ENCODE results near the gene AGFG2. TPM values are rescaled to one million over a fixed set of nuclear protein-coding genes. Genes with fewer than 3 reads are reported as not detected.

AGFG2 gene
- total RNA-seq, 1 experiment from 2014 or later = 15.3 TPM

GRCh38 chr7:100613412-100614175, 74.6 kb downstream of the AGFG2 start:
- intact Hi-C loops (cut with micrococcal nuclease; ENCODE audit: unreplicated experiment) = no loop called here
- no peak for TF ChIP-seq CTCF (conservative IDR thresholded peaks at IDR 0.05; ENCODE audit: low read depth, low read length)
- no peak overlapping the region for H3K27ac ChIP-seq (ENCODE audit: low read depth, low read length, poor library complexity, severe bottlenecking)
- no peaks in the 10 kb centered on the region for H3K36me3 ChIP-seq (ENCODE audit: insufficient read depth, low read length, poor library complexity, severe bottlenecking)
- no peaks in the 10 kb centered on the region for H3K9me3 ChIP-seq (ENCODE audit: low read depth, low read length, poor library complexity, severe bottlenecking)
- H3K27me3 ChIP-seq (replicated peaks; ENCODE audit: insufficient read depth, low read depth, low read length, poor library complexity) = no peaks in the 10 kb centered on the region
- ChIA-PET CTCF (interaction anchor here (0.7 kb wide), 1 partner anchor 34 kb away, joined by 4 read pairs; no protein-coding TSS in a partner anchor), POLR2A (ENCODE audit: low non-redundant PET) (no interaction called here)
- peak overlapping the region; percentile 56 for H3K4me3 ChIP-seq (ENCODE audit: low read depth, low read length, poor library complexity, severe bottlenecking)
- no peak for DNase-seq (ENCODE audit: low spot score)
- BruUV-seq (replicated peaks) = no TSS peak
- H3K4me1 ChIP-seq (ENCODE audit: insufficient read depth, low read length, poor library complexity, severe bottlenecking) = peaks cover 7% of the 10 kb centered on the region

- no peak overlapping the region for H3K27ac ChIP-seq (ENCODE audit: low read depth, low read length, poor library complexity, severe bottlenecking)
- no peak overlapping the region for H3K4me3 ChIP-seq (ENCODE audit: low read depth, low read length, poor library complexity, severe bottlenecking)
- no peaks in the 10 kb centered on the region for H3K9me3 ChIP-seq (ENCODE audit: low read depth, low read length, poor library complexity, severe bottlenecking)
- TF ChIP-seq CTCF (conservative IDR thresholded peaks at IDR 0.05; ENCODE audit: low read depth, low read length) (no peak), EZH2 (IDR thresholded peaks at IDR 0.05; ENCODE audit: borderline replicate concordance, low read depth, low read length, poor library complexity, severe bottlenecking) (no peak)
- ChIA-PET POLR2A (ENCODE audit: low non-redundant PET) (no interaction called here), CTCF (no interaction called here)
- intact Hi-C loops (cut with micrococcal nuclease; ENCODE audit: unreplicated experiment) = no loop called here
- no peaks in the 10 kb centered on the region for H3K27me3 ChIP-seq (replicated peaks; ENCODE audit: insufficient read depth, low read depth, low read length, poor library complexity)
- no peaks in the 10 kb centered on the region for H3K36me3 ChIP-seq (ENCODE audit: insufficient read depth, low read length, poor library complexity, severe bottlenecking)
- no TSS peak for BruUV-seq (replicated peaks)
- H3K4me1 ChIP-seq (ENCODE audit: insufficient read depth, low read length, poor library complexity, severe bottlenecking) = peaks cover 7% of the 10 kb centered on the region
- DNase-seq (ENCODE audit: low spot score) = no peak
Measured at GRCh38 chr7:100614308-100614861, 75.4 kb downstream of the AGFG2 start.

Other genes starting within 250 kb of the AGFG2 start
- not detected in 2 replicates for gene SPDYE3, start 231.5 kb upstream of the AGFG2 start, total RNA-seq (2021)
- 26.5 and 31.0 TPM in 2 replicates for gene PILRB, start 181.1 kb upstream of the AGFG2 start, total RNA-seq (2021)
- gene PILRA, start 165.7 kb upstream of the AGFG2 start, total RNA-seq (2021) = 1.5 and 2.0 TPM in 2 replicates
- gene ZCWPW1, start 110.5 kb upstream of the AGFG2 start, total RNA-seq (2021) = 0.45 and 1.1 TPM in 2 replicates
- 65.3 and 85.9 TPM in 2 replicates for gene MEPCE, start 109.4 kb upstream of the AGFG2 start, total RNA-seq (2021)
- 27.3 and 37.3 TPM in 2 replicates for gene PPP1R35, start 102.7 kb upstream of the AGFG2 start, total RNA-seq (2021)
- gene SPACDR, start 74.9 kb upstream of the AGFG2 start, total RNA-seq (2021) = 2.9 and 3.9 TPM in 2 replicates
- 69.0 and 71.0 TPM in 2 replicates for gene TSC22D4, start 60.0 kb upstream of the AGFG2 start, total RNA-seq (2021)
- gene NYAP1, start 55.3 kb upstream of the AGFG2 start, total RNA-seq (2021) = 1.3 and 3.2 TPM in 2 replicates
- gene SAP25, start 34.7 kb downstream of the AGFG2 start, total RNA-seq (2021) = 1.7 and 2.8 TPM in 2 replicates
- 42.4 and 50.4 TPM in 2 replicates for gene LRCH4, start 46.9 kb downstream of the AGFG2 start, total RNA-seq (2021)
- gene FBXO24, start 47.1 kb downstream of the AGFG2 start, total RNA-seq (2021) = 0.44 and 0.75 TPM in 2 replicates
- 45.0 and 70.1 TPM in 2 replicates for gene PCOLCE, start 63.2 kb downstream of the AGFG2 start, total RNA-seq (2021)
- gene MOSPD3, start 73.3 kb downstream of the AGFG2 start, total RNA-seq (2021) = 17.3 and 24.8 TPM in 2 replicates
- gene TFR2, start 102.3 kb downstream of the AGFG2 start, total RNA-seq (2021) = 1.4 and 2.0 TPM in 2 replicates
- 0.31 TPM in 1 of 2 replicates, not detected in the other for gene ACTL6B, start 117.2 kb downstream of the AGFG2 start, total RNA-seq (2021)
- 225 and 243 TPM in 2 replicates for gene GNB2, start 134.5 kb downstream of the AGFG2 start, total RNA-seq (2021)
- 47.4 and 51.9 TPM in 2 replicates for gene GIGYF1, start 155.0 kb downstream of the AGFG2 start, total RNA-seq (2021)
- 68.8 and 72.6 TPM in 2 replicates for gene POP7, start 166.9 kb downstream of the AGFG2 start, total RNA-seq (2021)
- gene EPO, start 181.3 kb downstream of the AGFG2 start, total RNA-seq (2021) = 0.21 TPM in 1 of 2 replicates, not detected in the other
- gene ZAN, start 194.4 kb downstream of the AGFG2 start, total RNA-seq (2021) = not detected in 2 replicates

Data from A673 (cell line).